ENCODE results near the gene DDN.

DDN gene

DNA sequence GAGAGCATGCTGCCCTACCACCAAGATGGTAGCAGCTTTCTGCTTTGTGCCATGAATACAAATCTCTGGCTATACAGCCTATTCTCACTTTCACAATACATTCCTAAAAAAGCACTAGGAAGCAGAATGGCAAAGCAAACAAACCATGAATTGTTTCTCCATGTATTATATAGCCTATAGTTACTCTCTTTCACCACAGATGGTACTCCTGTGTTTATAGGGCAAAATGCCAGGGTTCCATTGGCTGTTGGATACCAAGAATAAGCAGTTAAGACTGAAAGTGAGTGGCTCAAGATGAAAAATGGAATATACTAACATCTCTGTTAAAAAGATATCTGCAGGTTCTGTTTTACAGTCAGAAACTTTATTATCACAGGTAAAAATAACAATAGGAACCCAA lies 53.0 kb downstream of the DDN start:
- peak; percentile 39 for DNase-seq (ENCODE audit: low read depth)
- H3K4me3 ChIP-seq (ENCODE audit: low read depth, low read length): no peak overlapping the region
- TF ChIP-seq, protein P1, sequence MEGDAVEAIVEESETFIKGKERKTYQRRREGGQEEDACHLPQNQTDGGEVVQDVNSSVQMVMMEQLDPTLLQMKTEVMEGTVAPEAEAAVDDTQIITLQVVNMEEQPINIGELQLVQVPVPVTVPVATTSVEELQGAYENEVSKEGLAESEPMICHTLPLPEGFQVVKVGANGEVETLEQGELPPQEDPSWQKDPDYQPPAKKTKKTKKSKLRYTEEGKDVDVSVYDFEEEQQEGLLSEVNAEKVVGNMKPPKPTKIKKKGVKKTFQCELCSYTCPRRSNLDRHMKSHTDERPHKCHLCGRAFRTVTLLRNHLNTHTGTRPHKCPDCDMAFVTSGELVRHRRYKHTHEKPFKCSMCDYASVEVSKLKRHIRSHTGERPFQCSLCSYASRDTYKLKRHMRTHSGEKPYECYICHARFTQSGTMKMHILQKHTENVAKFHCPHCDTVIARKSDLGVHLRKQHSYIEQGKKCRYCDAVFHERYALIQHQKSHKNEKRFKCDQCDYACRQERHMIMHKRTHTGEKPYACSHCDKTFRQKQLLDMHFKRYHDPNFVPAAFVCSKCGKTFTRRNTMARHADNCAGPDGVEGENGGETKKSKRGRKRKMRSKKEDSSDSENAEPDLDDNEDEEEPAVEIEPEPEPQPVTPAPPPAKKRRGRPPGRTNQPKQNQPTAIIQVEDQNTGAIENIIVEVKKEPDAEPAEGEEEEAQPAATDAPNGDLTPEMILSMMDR (IDR thresholded peaks at IDR 0.05; ENCODE audit: control insufficient read depth, extremely low read depth, insufficient read depth): no peak
